K562 (cell line): Measurements from ENCODE around the gene ZNF593OS. TPM values are rescaled to one million over a fixed set of nuclear protein-coding genes. Genes with fewer than 3 reads are reported as not detected.

Experiments
- EP400 ChIP-seq: fragments of 450-650 bp; IDR thresholded peaks from 2 replicates; pipeline ENCODE4 v1.6.1; 2017; ENCODE audit warnings: antibody characterized with exemption, mild to moderate bottlenecking, moderate library complexity
- GMEB1 ChIP-seq: fragments of 250-450 bp; sonication (Bioruptor Pico); IDR thresholded peaks from 2 replicates; pipeline ENCODE4 v1.4.0; 2020; ENCODE audit warnings: mild to moderate bottlenecking
- MNT ChIP-seq, 2 experiments: fragments of 450-650 bp; conservative IDR thresholded peaks; 2 replicates each; pipeline ENCODE4 v1.6.1; 2017; ENCODE audit warnings: mild to moderate bottlenecking in 2 of 2, moderate library complexity in 2 of 2
- NFRKB ChIP-seq: fragments of 450-650 bp; IDR thresholded peaks from 2 replicates; pipeline ENCODE4 v1.6.1; 2016; ENCODE audit warnings: low read depth
- REST ChIP-seq, 2 experiments: fragments of 450-650 bp; formaldehyde crosslinking in 1 of 2; IDR thresholded peaks; 2 replicates each; pipeline versions ENCODE4 v1.4.0 to v1.6.1; 2014 to 2020; ENCODE audit warnings: mild to moderate bottlenecking in 2 of 2, borderline replicate concordance in 1 of 2, low read depth in 1 of 2
- SP1 ChIP-seq: sonication (generic); formaldehyde crosslinking; IDR thresholded peaks from 2 replicates; pipeline ENCODE4 v1.8.1; 2022; ENCODE audit warnings: mild to moderate bottlenecking, missing genetic modification reagents
- TBP ChIP-seq: optimal IDR thresholded peaks from 2 replicates; pipeline ENCODE3; 2011; ENCODE audit warnings: low read depth, low read length, improper control_type of control experiment
- THRAP3 ChIP-seq: fragments of 450-650 bp; IDR thresholded peaks from 2 replicates; pipeline ENCODE4 v1.6.1; 2016; ENCODE audit warnings: mild to moderate bottlenecking, inconsistent platforms, borderline replicate concordance
- ZFP91 ChIP-seq: sonication (generic); formaldehyde crosslinking; IDR thresholded peaks from 2 replicates; pipeline ENCODE4 v1.8.0; 2022; ENCODE audit warnings: mild to moderate bottlenecking, missing genetic modification reagents
- polyA plus RNA-seq, 8 experiments: library from polyadenylated mRNA; depleted of rRNA in 4 of 8; stranded (reverse) in 5 of 8; unstranded in 3 of 8; fragments of >200 nt; fragmentation: Nextera tagmentation in 2 of 8; fragmentation: Illumina TruSeq in 1 of 8; extraction: Ambion mirVana in 2 of 8; extraction: Trizol in 1 of 8; gene quantifications; 2 replicates each; pipeline versions ENCODE4 v1.2.1 to v1.2.3, GENCODE V29; 2011 to 2014; ENCODE audit warnings: inconsistent platforms in 1 of 8, missing spikeins in 1 of 8
- total RNA-seq, 7 experiments: library from RNA; depleted of rRNA in 6 of 7; stranded (reverse); fragments of >200 nt in 6 of 7; fragmentation: Illumina TruSeq in 2 of 7; extraction: Trizol in 2 of 7; gene quantifications; 2 replicates each; pipeline versions ENCODE4 v1.2.1 to v1.2.3, GENCODE V29; 2011 to 2021; ENCODE audit warnings: low replicate concordance in 1 of 7

The ZNF593OS gene
- total and polyA plus RNA-seq, 9 of the 15 experiments (the other 6 are each of a cell fraction or from before 2014, with no cell fraction given), result 0.24 to 0.27 TPM; not detected in 7

GRCh38 chr1:26127235-26128163, 44.1 kb downstream of the ZNF593OS start (continued):
- TF ChIP-seq REST (IDR thresholded peaks at IDR 0.05; ENCODE audit: borderline replicate concordance), result no peak; the same call in 1 of the 2 replicates
- TF ChIP-seq REST (CRISPR knock-in tag; IDR thresholded peaks at IDR 0.05; ENCODE audit: low read depth), result peak; percentile 53; the same call in 1 of the 2 replicates
- peak; percentile 22; the same call in 1 of the 2 replicates for TF ChIP-seq EP400
- TF ChIP-seq MNT (conservative IDR thresholded peaks at IDR 0.05), result peak; percentile 16 to 43; a peak in 1 of 4 replicates
- peak; percentile 84 for TF ChIP-seq NFRKB
- peak; percentile 40; the same call in 1 of the 2 replicates for TF ChIP-seq GMEB1 (CRISPR knock-in tag)
- TF ChIP-seq THRAP3, result no peak
- 0 out of 2 replicates have a peak, but pooled peaks have one; percentile 23 for TF ChIP-seq ZFP91 (CRISPR knock-in tag)
- peak; percentile 59 for TF ChIP-seq SP1 (CRISPR knock-in tag)
- TF ChIP-seq TBP, result peak; percentile 66
